ENCODE data around the gene DTX3.

The DTX3 gene

DNA sequence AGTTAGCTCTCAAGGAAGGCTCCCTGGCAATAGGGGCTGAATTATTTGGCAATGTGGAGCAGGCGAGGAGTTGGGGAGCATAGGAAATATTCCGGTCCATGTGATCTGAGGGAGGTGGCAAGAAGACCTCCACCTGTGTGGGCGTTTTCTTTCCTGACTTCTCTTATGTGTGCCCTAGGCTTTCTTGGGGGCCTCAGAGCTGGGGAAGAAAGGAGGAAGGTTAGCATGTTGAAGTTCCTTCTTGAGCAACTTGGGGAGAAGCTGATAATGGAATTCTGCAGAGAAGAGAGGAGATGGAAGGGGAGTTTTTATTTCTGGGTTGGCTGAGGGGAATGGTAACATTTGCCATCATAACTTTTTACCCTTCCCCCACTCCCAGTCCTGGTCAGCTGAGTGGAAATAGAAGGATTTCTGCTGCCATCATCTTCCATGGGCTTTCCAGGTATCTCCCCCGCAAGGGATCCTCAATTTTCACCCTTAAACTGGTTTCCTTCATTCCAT, 1.2 kb downstream of the DTX3 start:
- DNase-seq (ENCODE audit: low read depth): no peak
- H3K4me3 ChIP-seq (ENCODE audit: low read depth, low read length): peak overlapping the region; percentile 84
- in situ Hi-C loops (cut with HindIII; ENCODE audit: low sequenced_read_pairs): no loop called here
- TF ChIP-seq, protein P1, sequence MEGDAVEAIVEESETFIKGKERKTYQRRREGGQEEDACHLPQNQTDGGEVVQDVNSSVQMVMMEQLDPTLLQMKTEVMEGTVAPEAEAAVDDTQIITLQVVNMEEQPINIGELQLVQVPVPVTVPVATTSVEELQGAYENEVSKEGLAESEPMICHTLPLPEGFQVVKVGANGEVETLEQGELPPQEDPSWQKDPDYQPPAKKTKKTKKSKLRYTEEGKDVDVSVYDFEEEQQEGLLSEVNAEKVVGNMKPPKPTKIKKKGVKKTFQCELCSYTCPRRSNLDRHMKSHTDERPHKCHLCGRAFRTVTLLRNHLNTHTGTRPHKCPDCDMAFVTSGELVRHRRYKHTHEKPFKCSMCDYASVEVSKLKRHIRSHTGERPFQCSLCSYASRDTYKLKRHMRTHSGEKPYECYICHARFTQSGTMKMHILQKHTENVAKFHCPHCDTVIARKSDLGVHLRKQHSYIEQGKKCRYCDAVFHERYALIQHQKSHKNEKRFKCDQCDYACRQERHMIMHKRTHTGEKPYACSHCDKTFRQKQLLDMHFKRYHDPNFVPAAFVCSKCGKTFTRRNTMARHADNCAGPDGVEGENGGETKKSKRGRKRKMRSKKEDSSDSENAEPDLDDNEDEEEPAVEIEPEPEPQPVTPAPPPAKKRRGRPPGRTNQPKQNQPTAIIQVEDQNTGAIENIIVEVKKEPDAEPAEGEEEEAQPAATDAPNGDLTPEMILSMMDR (IDR thresholded peaks at IDR 0.05; ENCODE audit: low read depth, low read length, missing control alignments): no peak

DNA sequence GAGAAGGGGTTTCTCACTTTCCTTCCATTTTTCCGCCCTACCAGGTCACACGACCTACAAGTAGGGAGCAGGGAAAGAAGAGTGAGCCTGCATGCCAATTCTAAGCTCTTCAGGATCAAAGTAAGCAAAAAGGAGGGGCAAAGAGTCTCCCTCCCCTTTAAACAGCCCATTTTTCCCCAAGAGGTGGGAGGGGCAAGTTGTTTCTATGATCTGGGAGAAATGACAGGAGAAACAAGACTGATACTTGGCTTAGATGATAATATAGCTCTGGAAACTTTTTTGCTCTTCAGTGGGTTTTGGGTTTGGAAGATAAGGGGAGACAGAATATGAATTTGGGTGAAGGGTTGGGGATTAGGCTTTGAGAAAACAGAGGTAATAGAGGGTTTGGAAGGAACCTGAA, 1.8 kb downstream of the DTX3 start:
- TF ChIP-seq, protein P1 (IDR thresholded peaks at IDR 0.05; ENCODE audit: low read depth, low read length, missing control alignments): no peak
- in situ Hi-C loops (cut with HindIII; ENCODE audit: low sequenced_read_pairs): no loop called here
- DNase-seq (ENCODE audit: low read depth): no peak
- H3K4me3 ChIP-seq (ENCODE audit: low read depth, low read length): no peak overlapping the region

DNA sequence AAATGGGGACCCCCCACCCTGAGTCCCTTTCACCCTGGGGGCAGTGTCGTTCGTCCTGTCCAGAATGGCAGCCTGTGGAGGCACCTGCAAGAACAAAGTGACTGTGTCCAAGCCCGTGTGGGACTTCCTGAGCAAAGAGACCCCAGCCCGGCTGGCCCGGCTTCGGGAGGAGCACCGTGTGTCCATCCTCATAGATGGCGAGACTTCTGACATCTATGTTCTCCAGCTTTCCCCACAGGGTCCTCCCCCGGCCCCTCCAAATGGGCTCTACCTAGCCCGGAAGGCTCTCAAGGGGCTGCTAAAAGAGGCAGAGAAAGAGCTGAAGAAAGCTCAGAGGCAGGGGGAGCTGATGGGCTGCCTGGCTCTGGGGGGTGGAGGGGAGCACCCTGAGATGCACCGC, 2.2 kb downstream of the DTX3 start:
- H3K4me3 ChIP-seq (ENCODE audit: low read depth, low read length): no peak overlapping the region
- in situ Hi-C loops (cut with HindIII; ENCODE audit: low sequenced_read_pairs): no loop called here
- TF ChIP-seq, protein P1 (IDR thresholded peaks at IDR 0.05; ENCODE audit: low read depth, low read length, missing control alignments): no peak
- no peak for DNase-seq (ENCODE audit: low read depth)

DNA sequence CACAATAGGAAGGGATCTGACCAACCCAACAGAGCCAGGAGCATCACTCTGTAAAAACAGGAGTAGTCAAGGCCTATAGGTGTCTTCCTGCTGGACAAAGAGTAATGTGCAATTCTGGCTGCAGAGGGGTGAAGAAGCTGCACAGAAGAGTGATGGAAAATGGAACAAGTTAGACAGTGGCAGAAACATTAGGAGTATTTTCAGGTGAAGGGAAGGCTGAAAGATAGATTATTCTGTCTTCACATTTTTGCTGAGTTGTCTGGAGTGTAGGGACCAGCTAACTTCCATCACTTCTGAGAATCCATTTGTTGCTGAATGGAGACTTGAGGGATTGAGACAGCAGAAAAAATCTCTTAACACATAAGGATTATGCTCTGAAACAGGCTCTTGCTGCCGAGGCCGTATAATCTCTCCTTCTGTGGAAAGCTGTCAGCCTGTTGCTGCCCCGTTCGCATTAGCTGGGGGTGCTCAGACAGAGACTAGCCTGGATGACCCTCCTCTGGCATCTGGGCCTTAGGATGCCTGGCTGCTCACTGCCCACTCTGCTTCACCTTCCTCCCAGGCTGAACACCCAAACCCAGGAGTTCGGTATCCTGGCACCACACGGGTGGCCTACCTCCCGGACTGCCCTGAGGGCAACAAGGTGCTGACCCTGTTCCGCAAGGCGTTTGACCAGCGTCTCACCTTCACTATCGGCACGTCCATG, 3.5 kb downstream of the DTX3 start:
- H3K4me3 ChIP-seq (ENCODE audit: low read depth, low read length): no peak overlapping the region
- DNase-seq (ENCODE audit: low read depth): no peak
- TF ChIP-seq, protein P1 (IDR thresholded peaks at IDR 0.05; ENCODE audit: low read depth, low read length, missing control alignments): no peak
- in situ Hi-C loops (cut with HindIII; ENCODE audit: low sequenced_read_pairs): no loop called here

DNA sequence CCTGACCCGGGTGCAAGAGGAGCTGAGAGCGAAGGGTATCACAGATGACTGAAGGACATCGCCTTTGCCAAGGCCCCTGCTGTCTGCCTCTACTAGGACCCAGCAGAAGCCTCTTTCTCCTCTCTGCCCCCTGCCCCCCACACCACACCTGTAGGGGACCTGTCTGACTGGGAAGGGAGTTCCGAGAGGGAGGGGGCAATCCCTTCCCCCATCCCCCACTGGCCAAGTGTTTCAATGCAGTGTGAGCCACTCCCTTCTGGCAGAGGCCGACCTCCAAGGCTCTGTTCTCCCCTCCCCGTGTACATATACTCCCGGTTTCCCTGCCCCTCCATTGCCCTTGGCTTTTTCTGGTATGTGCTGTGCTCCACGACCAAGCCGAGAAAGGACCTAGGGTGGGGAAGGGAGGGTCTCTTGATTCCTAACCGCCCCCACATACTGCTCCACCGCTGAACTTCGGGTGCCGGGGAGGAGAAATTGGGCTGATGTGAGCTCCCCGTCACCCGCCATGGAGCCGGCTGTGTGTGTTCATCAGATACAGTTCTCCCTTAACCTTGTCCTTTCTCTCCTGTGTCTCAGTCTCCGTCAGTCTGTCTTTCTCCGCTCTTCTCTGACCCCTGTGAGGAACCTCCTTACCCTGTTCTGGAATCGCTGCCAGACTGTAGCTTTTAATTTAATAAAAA, 4.6 kb downstream of the DTX3 start:
- TF ChIP-seq, protein P1 (IDR thresholded peaks at IDR 0.05; ENCODE audit: low read depth, low read length, missing control alignments): no peak
- in situ Hi-C loops (cut with HindIII; ENCODE audit: low sequenced_read_pairs): no loop called here

DNA sequence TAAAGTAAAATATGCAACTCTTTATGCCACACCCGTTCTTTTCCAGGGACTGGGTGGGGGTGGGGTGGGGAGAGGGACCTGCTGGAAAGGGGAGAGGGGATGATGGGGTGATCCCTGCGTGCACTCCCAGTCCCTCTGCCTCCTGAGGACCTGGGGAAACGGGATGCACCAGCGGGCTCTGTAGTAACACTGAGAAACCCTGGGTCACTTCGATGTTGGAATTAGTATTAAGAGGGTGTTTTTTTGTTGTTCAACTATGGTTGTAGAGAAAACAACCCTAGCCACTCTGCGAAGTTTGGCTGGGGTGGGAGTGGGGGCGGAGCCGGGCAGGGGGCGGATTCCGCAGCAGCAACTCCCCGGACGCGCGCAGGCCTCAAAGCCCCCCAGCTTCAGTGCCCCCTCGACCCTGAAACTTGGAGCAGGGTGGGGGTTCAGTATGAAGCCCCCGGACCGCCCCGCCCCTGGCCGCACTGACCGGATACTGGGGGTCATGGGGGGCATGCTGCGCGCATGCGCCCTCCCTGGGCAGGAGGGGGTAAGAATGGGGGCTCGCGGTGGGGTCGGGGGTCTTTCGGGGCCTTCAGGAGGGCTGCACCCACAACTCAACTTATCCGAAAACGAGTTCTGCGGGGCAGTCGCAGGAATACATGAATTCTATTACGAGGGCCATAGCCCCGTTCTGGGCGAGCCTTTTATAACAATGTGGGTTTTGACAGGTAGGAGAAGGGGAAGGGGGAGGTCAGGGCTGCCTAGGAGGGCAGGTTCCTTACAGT, 5.3 kb downstream of the DTX3 start:
- H3K4me3 ChIP-seq (ENCODE audit: low read depth, low read length): no peak overlapping the region
- DNase-seq (ENCODE audit: low read depth): no peak
- in situ Hi-C loops (cut with HindIII; ENCODE audit: low sequenced_read_pairs): no loop called here
- TF ChIP-seq, protein P1 (IDR thresholded peaks at IDR 0.05; ENCODE audit: low read depth, low read length, missing control alignments): no peak

More for the DNA sequence above, 4.6 kb downstream of the DTX3 start:
- H3K4me3 ChIP-seq (ENCODE audit: low read depth, low read length): no peak overlapping the region
- DNase-seq (ENCODE audit: low read depth): no peak
